Gastrocnemius medialis (tissue), 4 donors: ENCODE results near the gene SSBP1. TPM values are rescaled to one million over a fixed set of nuclear protein-coding genes. Genes with fewer than 3 reads are reported as not detected.
A peak's percentile ranks its signal among the peaks of the same experiment; 100 is the strongest.

Source experiments
- ATAC-seq, 2 donors: fragments of 150-250 bp; one replicate each; pipeline ENCODE4 v1.9.1; 2016
- DNase-seq, 2 donors: peaks; one replicate each; pipeline ENCODE4 v3.0.0-alpha.2; 2019
- H3K27ac ChIP-seq, 4 donors: fragments of 200-600 bp; sonication (generic); 1 replicate in 1 of 4; 2 replicates in 3 of 4; pipeline ENCODE4 v1.5.1; 2016 to 2018; ENCODE audit warnings: mild to moderate bottlenecking in 2 of 4, moderate library complexity in 1 of 4
- H3K27me3 ChIP-seq, 3 donors: fragments of 200-600 bp; sonication (generic) in 2 of 3; 1 replicate in 1 of 3; 2 replicates in 2 of 3; pipeline versions ENCODE4 v1.5.1 to v1.6.0; 2016 to 2019; ENCODE audit warnings: mild to moderate bottlenecking in 1 of 3, moderate library complexity in 1 of 3
- H3K36me3 ChIP-seq, 2 donors: fragments of 200-600 bp; sonication (generic) in 1 of 2; one replicate each; pipeline ENCODE4 v1.5.1; 2017 to 2018
- H3K4me1 ChIP-seq, 2 donors: fragments of 200-600 bp; sonication (generic) in 1 of 2; one replicate each; pipeline ENCODE4 v1.5.1; 2016 to 2017; ENCODE audit warnings: mild to moderate bottlenecking in 2 of 2
- H3K4me3 ChIP-seq, 4 donors: fragments of 200-600 bp; sonication (generic) in 3 of 4; 1 replicate in 1 of 4; 2 replicates in 3 of 4; pipeline ENCODE4 v1.5.1; 2016 to 2019; ENCODE audit warnings: mild to moderate bottlenecking in 2 of 4
- H3K9me3 ChIP-seq, 3 donors: fragments of 200-600 bp; sonication (generic) in 2 of 3; 1 replicate in 1 of 3; 2 replicates in 2 of 3; pipeline ENCODE4 v1.5.1; 2016 to 2019
- POLR2A ChIP-seq, 2 donors: fragments of 450-650 bp; IDR thresholded peaks; one replicate each; pipeline ENCODE4 v1.6.1; 2017; ENCODE audit warnings: antibody characterized with exemption in 2 of 2, mild to moderate bottlenecking in 2 of 2, moderate library complexity in 2 of 2
- in situ Hi-C, 4 donors: fragments of 200-750 bp; cut with MboI; loops; one replicate each; pipeline versions ENCODE4 v1.15.0 to v1.8.0; 2017; ENCODE audit warnings: low sequenced_read_pairs in 4 of 4
- intact Hi-C: fragments of 100-400 bp; cut with DNase I; formaldehyde crosslinking; loops from one replicate; pipeline ENCODE4 v1.15.1; 2023; ENCODE audit warnings: low total_unique reads
- total RNA-seq, 4 donors: library from RNA; depleted of rRNA; stranded (reverse); fragments of >200 nt; gene quantifications; one replicate each; pipeline versions ENCODE4 v1.1.0 to v1.2.3, GENCODE V29; 2016
- TF ChIP-seq, protein P1 (sequence below), 5 experiments: fragments of 450-650 bp in 3 of 5; fragments of 200-600 bp in 2 of 5; sonication (generic) in 2 of 5; IDR thresholded peaks in 4 of 5; conservative IDR thresholded peaks in 1 of 5; 1 replicate in 4 of 5; 2 replicates in 1 of 5; pipeline ENCODE4 v1.5.1; 2016 to 2019; ENCODE audit warnings: antibody characterized with exemption in 5 of 5, mild to moderate bottlenecking in 3 of 5, moderate library complexity in 3 of 5

SSBP1 gene
- total RNA-seq, 4 donors from 2014 or later: 127 to 147 (median 138) TPM

DNA sequence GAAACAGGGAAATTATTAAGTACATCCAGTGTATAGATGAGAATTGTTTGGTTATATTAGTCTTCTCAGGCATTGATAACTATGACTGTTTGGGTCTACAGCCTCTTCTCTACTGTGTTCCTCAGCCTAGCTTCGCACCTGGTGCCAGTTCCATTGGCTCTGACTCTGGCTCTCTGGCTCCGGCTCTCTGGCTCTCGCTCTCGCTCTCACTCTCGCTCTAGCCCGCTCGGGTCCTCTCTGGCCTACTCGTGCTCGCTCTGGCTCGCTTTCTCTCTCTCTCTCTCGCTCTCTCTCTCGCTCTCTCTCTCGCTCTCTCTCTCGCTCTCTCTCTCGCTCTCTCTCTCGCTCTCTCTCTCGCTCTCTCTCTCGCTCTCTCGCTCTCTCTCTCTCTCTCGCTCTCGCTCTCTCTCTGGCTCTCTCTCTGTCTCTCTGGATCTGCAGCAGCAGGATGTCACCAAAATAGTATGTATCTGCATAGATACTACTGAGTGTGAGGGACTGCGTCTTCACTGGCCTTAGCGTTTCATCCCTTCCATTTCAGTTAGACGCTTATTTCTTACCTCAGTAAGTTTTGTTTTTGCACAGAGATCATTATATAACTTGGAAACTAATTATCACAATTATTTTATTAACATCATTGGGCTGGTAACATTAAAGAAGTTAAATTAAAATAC is 6.5 kb upstream of the SSBP1 start:
- H3K27me3 ChIP-seq: no peaks in the 10 kb centered on the region
- H3K9me3 ChIP-seq: no peaks in the 10 kb centered on the region
- DNase-seq (no peak), ATAC-seq (no peak)
- no peaks in the 10 kb centered on the region for H3K4me1 ChIP-seq
- H3K27ac ChIP-seq: no peak overlapping the region
- intact Hi-C loops: no loop called here
- TF ChIP-seq POLR2A (IDR thresholded peaks at IDR 0.05): no peak
- TF ChIP-seq, protein P1, sequence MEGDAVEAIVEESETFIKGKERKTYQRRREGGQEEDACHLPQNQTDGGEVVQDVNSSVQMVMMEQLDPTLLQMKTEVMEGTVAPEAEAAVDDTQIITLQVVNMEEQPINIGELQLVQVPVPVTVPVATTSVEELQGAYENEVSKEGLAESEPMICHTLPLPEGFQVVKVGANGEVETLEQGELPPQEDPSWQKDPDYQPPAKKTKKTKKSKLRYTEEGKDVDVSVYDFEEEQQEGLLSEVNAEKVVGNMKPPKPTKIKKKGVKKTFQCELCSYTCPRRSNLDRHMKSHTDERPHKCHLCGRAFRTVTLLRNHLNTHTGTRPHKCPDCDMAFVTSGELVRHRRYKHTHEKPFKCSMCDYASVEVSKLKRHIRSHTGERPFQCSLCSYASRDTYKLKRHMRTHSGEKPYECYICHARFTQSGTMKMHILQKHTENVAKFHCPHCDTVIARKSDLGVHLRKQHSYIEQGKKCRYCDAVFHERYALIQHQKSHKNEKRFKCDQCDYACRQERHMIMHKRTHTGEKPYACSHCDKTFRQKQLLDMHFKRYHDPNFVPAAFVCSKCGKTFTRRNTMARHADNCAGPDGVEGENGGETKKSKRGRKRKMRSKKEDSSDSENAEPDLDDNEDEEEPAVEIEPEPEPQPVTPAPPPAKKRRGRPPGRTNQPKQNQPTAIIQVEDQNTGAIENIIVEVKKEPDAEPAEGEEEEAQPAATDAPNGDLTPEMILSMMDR (IDR thresholded peaks at IDR 0.05 in 4 of 5, conservative IDR thresholded peaks at IDR 0.05 in 1 of 5): peak in 2 of 5 experiments; percentile 23 to 43
- in situ Hi-C loops: loop anchor here in 1 of 4 donors (25.0 kb wide), 1 partner anchor 719 kb away; the partner anchor contains the start of gene MRPS33
- H3K4me3 ChIP-seq: no peak overlapping the region
- H3K36me3 ChIP-seq: no peaks in the 10 kb centered on the region

DNA sequence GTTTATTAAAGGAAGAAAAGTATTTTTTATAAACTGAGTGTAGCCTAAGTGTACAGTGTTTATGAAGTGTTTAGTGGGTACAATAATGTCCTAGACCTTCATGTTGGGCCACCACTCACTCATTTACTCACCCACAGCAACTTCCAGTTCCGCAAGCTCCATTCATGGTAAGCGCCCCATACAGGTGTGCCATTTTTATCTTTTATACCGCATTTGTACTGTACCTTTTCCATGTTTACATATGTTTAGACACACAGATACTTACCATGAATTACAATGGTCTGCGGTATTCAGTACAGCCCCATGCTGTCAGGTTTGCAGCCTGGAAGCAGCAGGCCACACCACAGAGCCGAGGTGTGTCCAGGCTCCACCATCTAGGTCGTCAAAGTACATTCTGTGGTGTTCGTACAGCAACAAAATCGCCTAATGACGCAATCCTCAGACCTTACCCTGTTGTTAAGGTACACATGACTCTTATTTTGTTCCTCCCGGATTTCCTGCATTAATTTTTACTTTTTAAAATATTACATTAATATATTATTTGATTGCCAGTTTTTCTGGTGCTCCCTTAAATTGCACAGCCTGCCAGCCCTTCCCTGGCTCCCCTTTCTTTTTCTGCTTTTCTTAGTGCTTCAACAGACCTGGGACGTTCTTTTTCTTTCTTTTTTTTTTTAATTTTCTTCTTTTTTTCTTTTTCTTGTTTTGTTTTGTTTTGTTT is 881 bp upstream of the SSBP1 start:
- DNase-seq (no peak), ATAC-seq (no peak)
- no peaks in the 10 kb centered on the region for H3K9me3 ChIP-seq
- TF ChIP-seq, protein P1 (IDR thresholded peaks at IDR 0.05 in 4 of 5, conservative IDR thresholded peaks at IDR 0.05 in 1 of 5): no peak
- no peak for TF ChIP-seq POLR2A (IDR thresholded peaks at IDR 0.05)
- in situ Hi-C loops: loop anchor here in 1 of 4 donors (25.0 kb wide), 1 partner anchor 725 kb away; the partner anchor contains the start of gene MRPS33
- H3K27ac ChIP-seq: peak overlapping the region; percentile 81 to 87 (median 84)
- intact Hi-C loops: no loop called here
- peak overlapping the region; percentile 74 to 97 (median 84) for H3K4me3 ChIP-seq
- H3K4me1 ChIP-seq: peaks cover 15 to 18% of the 10 kb centered on the region in 2 donors
- H3K36me3 ChIP-seq: peaks cover 0 to 28% of the 10 kb centered on the region in 2 donors
- no peaks in the 10 kb centered on the region for H3K27me3 ChIP-seq

DNA sequence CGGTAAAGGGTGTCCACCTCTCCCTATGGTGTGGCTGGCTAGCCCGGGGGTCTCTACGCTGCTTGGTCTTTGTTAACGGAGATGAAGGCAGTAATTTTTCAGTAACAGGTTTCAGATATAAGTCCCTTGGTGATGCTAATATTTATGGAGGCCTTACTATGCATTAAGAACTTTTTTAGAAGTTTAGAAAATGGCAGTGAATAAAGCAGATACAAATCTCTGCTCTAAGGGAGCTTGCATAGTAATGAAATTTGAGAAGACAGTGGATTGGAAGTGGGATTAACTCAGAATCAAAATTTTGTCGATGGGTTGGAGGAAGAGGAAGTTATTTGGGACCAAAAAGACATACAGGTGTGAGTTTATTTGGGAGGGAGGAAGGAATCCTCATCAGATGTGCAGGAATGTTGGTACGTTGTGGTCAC is 445 bp downstream of the SSBP1 start:
- Histone ChIP-seq H3K27me3 (no peaks in the 10 kb centered on the region), H3K4me1 (peaks cover 15 to 18% of the 10 kb centered on the region in 2 donors), H3K27ac (peak overlapping the region; percentile 81 to 87 (median 84)), H3K4me3 (peak overlapping the region; percentile 74 to 97 (median 84)), H3K36me3 (peaks cover 0 to 41% of the 10 kb centered on the region in 2 donors), H3K9me3 (no peaks in the 10 kb centered on the region)
- intact Hi-C loops (loop anchor here (1.0 to 2.0 kb wide), 4 partner anchors 36 to 813 kb away; partner anchors contain the start of gene DENND11), in situ Hi-C loops (loop anchor here in 1 of 4 donors (25.0 kb wide), 1 partner anchor 726 kb away; the partner anchor contains the start of gene MRPS33)
- TF ChIP-seq, protein P1 (IDR thresholded peaks at IDR 0.05 in 4 of 5, conservative IDR thresholded peaks at IDR 0.05 in 1 of 5): no peak
- TF ChIP-seq POLR2A (IDR thresholded peaks at IDR 0.05): no peak
- DNase-seq (no peak), ATAC-seq (no peak)

DNA sequence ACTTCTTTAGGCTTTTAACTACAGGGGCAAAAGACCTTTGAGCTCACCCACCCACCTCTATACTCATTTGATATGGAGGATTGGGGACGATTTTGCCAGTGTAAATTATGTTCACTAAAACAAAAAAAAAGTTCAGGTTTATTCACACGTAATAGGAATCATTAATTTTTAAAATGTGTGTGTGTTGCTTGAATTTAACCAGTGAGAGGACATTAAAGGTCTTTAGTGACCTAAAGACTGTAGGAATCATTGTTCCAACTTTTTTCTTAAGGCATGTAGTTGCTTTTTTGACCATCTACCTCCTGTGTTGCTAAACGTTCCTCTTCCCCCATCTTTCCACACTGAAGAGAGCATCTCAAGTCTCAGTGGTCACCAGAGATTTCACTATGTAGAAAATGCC is 1.1 kb downstream of the SSBP1 start:
- DNase-seq (no peak), ATAC-seq (no peak)
- Histone ChIP-seq H3K36me3 (peaks cover 0 to 48% of the 10 kb centered on the region in 2 donors), H3K9me3 (no peaks in the 10 kb centered on the region), H3K27ac (peak overlapping the region in 2 of 4 donors; percentile 81 to 85), H3K27me3 (no peaks in the 10 kb centered on the region), H3K4me3 (peak overlapping the region; percentile 74 to 97 (median 84)), H3K4me1 (peaks cover 15 to 18% of the 10 kb centered on the region in 2 donors)
- intact Hi-C loops: loop anchor here (2.0 kb wide), 1 partner anchor 36 kb away; the partner anchor contains the start of gene DENND11
- TF ChIP-seq, protein P1 (IDR thresholded peaks at IDR 0.05 in 4 of 5, conservative IDR thresholded peaks at IDR 0.05 in 1 of 5): no peak
- no peak for TF ChIP-seq POLR2A (IDR thresholded peaks at IDR 0.05)
- in situ Hi-C loops: loop anchor here in 1 of 4 donors (25.0 kb wide), 1 partner anchor 727 kb away; the partner anchor contains the start of gene MRPS33
